ENCODE results near the gene PLD4.
"Not testable (repeated sequence)": the region's sequence is repeated elsewhere in the genome, so short reads cannot be mapped to it uniquely, and the experiment has no call there.

PLD4 gene

DNA sequence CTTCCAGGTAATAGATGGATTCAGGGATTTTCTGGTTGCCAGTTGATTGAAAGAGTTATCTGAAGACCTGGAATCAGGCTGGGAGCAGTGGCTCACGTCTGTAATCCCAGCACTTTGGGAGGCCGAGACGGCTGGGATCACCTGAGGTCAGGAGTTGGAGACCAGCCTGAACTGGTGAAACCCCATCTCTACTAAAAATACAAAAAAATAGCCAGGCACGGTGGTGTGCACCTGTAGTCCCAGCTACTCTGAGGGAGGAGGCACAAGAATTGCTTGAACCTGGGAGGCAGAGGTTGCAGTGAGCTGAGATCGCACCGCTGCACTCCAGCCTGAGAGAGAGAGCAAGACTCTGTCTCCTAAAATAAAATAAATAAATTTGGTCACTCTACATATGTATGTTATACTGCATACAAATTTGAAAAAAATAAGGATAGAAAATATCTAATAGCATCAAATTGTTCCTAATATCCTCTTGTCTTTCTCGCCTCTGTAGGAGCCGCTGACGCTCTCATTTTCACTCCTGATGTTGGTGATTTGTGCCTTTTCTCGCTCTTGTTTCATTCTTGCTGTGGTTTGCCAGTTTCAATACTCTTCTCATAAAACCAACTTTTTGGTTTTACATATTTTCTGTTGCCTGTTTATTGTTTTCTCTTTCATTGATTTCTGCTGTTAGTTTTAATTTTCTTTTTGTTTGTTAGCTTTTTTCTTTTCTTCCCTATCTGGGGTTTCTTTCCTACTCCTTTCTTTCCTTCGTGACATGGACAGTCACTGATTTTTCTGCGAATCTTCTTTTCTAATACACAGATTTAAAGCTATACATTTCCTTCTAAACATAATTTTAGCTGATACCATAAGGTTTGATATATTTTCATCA is 23.8 kb upstream of the PLD4 start:
- Histone ChIP-seq H3K4me1 (peaks cover 0 to 8% (median 3%) of the 10 kb centered on the region in 4 donors), H3K27ac (no peak overlapping the region), H3K9me3 (no peaks in the 10 kb centered on the region), H3K27me3 (peaks cover 0 to 12% of the 10 kb centered on the region in 2 donors), H3K36me3 (no peaks in the 10 kb centered on the region), H3K4me3 (no peak overlapping the region)
- DNase-seq = no peak
- intact Hi-C loops (cut with DNase I; ENCODE audit: low total_unique reads) = no loop called here
- TF ChIP-seq, protein P1, sequence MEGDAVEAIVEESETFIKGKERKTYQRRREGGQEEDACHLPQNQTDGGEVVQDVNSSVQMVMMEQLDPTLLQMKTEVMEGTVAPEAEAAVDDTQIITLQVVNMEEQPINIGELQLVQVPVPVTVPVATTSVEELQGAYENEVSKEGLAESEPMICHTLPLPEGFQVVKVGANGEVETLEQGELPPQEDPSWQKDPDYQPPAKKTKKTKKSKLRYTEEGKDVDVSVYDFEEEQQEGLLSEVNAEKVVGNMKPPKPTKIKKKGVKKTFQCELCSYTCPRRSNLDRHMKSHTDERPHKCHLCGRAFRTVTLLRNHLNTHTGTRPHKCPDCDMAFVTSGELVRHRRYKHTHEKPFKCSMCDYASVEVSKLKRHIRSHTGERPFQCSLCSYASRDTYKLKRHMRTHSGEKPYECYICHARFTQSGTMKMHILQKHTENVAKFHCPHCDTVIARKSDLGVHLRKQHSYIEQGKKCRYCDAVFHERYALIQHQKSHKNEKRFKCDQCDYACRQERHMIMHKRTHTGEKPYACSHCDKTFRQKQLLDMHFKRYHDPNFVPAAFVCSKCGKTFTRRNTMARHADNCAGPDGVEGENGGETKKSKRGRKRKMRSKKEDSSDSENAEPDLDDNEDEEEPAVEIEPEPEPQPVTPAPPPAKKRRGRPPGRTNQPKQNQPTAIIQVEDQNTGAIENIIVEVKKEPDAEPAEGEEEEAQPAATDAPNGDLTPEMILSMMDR (IDR thresholded peaks at IDR 0.05) = no peak

DNA sequence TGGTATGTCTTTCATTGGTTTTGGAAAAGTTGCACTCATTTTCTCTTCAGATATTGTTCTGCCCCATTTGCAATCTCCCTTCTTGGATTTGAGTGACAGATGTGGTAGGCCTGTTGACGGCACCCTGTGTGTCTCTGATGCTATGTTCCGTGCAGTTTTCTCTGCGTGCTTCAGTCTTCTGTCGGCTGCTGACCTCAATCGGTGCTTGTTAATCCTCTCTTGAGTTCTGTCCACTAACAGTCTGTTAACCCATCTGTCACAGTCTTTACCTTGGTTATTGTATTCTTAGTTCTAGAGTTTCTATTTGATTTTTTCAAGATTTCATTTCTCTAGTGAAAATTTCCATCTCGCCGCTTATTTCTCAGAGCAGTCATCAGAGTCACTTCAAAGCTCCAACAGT is 20.7 kb upstream of the PLD4 start:
- DNase-seq = no peak
- no peak overlapping the region for H3K4me3 ChIP-seq
- intact Hi-C loops (cut with DNase I; ENCODE audit: low total_unique reads) = no loop called here
- peaks cover 0 to 12% of the 10 kb centered on the region in 2 donors for H3K27me3 ChIP-seq
- no peak overlapping the region for H3K27ac ChIP-seq
- H3K9me3 ChIP-seq = no peaks in the 10 kb centered on the region
- H3K36me3 ChIP-seq = no peaks in the 10 kb centered on the region
- TF ChIP-seq, protein P1 (IDR thresholded peaks at IDR 0.05) = no peak
- H3K4me1 ChIP-seq = no peaks in the 10 kb centered on the region

GRCh38 chr14:104904650-104905578 is 19.8 kb upstream of the PLD4 start:
- H3K27ac ChIP-seq; H3K9me3 ChIP-seq; H3K36me3 ChIP-seq; H3K4me3 ChIP-seq; H3K4me1 ChIP-seq; DNase-seq; intact Hi-C loops (cut with DNase I; ENCODE audit: low total_unique reads): not testable (repeated sequence)
- H3K27me3 ChIP-seq = peaks cover 0 to 12% of the 10 kb centered on the region in 2 donors

DNA sequence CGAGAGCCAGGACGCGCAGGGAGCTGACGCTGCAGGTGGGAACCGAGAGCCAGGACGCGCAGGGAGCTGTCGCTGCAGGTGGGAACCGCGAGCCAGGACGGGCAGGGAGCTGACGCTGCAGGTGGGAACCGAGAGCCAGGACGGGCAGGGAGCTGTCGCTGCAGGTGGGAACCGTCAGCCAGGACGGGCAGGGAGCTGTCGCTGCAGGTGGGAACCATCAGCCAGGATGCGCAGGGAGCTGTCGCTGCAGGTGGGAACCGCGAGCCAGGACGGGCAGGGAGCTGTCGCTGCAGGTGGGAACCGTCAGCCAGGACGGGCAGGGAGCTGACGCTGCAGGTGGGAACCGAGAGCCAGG is 19.1 kb upstream of the PLD4 start:
- DNase-seq = not testable (repeated sequence)

GRCh38 chr14:104908303-104908702 is 16.4 kb upstream of the PLD4 start:
- Histone ChIP-seq H3K27ac (no peak overlapping the region), H3K36me3 (no peaks in the 10 kb centered on the region), H3K4me3 (no peak overlapping the region), H3K27me3 (peaks cover 0 to 34% of the 10 kb centered on the region in 2 donors), H3K9me3 (peaks cover 4 to 12% (median 5%) of the 10 kb centered on the region in 3 donors), H3K4me1 (no peaks in the 10 kb centered on the region)
- intact Hi-C loops (cut with DNase I; ENCODE audit: low total_unique reads) = no loop called here
- DNase-seq = no peak
- TF ChIP-seq, protein P1 (IDR thresholded peaks at IDR 0.05) = no peak

More for the DNA sequence above, 19.1 kb upstream of the PLD4 start:
- H3K9me3 ChIP-seq; intact Hi-C loops (cut with DNase I; ENCODE audit: low total_unique reads); H3K36me3 ChIP-seq; H3K4me3 ChIP-seq; H3K27ac ChIP-seq; H3K4me1 ChIP-seq: not testable (repeated sequence)
- peaks cover 0 to 14% of the 10 kb centered on the region in 2 donors for H3K27me3 ChIP-seq

GRCh38 chr14:104912053-104912452 is 12.6 kb upstream of the PLD4 start:
- Histone ChIP-seq H3K36me3 (no peaks in the 10 kb centered on the region), H3K9me3 (peaks cover 4 to 12% (median 5%) of the 10 kb centered on the region in 3 donors), H3K4me1 (no peaks in the 10 kb centered on the region), H3K4me3 (no peak overlapping the region), H3K27me3 (peaks cover 0 to 22% of the 10 kb centered on the region in 2 donors), H3K27ac (no peak overlapping the region)
- TF ChIP-seq, protein P1 (IDR thresholded peaks at IDR 0.05) = no peak
- DNase-seq = no peak
- intact Hi-C loops (cut with DNase I; ENCODE audit: low total_unique reads) = no loop called here
